Keratinocyte (primary cell): Measurements from ENCODE around the gene NECTIN1. TPM values are rescaled to one million over a fixed set of nuclear protein-coding genes. Genes with fewer than 3 reads are reported as not detected.
A peak's percentile ranks its signal among the peaks of the same experiment; 100 is the strongest.

Source experiments
- DNase-seq: peaks from one replicate; pipeline ENCODE4 v3.0.0-alpha.2; 2011; ENCODE audit warnings: low read depth, missing footprints, low spot score
- FAIRE-seq: peaks from 2 replicates; lab custom pipeline; 2011; peaks lifted over from hg19 to GRCh38; lab: Jason Lieb, UNC
- H2AFZ ChIP-seq: 2 replicates; pipeline ENCODE4 v1.6.0; 2012; ENCODE audit warnings: low read length, control low read depth, inconsistent platforms; ENCODE audit not compliant: control insufficient read depth
- H3K27ac ChIP-seq: 2 replicates; pipeline ENCODE4 v1.5.1; 2011; ENCODE audit warnings: low read length; ENCODE audit not compliant: control insufficient read depth, insufficient read depth
- H3K27me3 ChIP-seq: 3 replicates; pipeline ENCODE4 v1.6.0; 2011; ENCODE audit warnings: low read length; ENCODE audit not compliant: control insufficient read depth, insufficient read depth; ENCODE audit errors: extremely low read depth
- H3K36me3 ChIP-seq, 2 experiments: 2 replicates in 1 of 2; 3 replicates in 1 of 2; pipeline ENCODE4 v1.5.1; 2011; ENCODE audit warnings: low read length in 2 of 2, mild to moderate bottlenecking in 1 of 2; ENCODE audit not compliant: control insufficient read depth in 2 of 2, insufficient read depth in 2 of 2; ENCODE audit errors: extremely low read depth in 1 of 2
- H3K4me1 ChIP-seq: 3 replicates; pipeline ENCODE4 v1.5.1; 2011; ENCODE audit warnings: low read length; ENCODE audit not compliant: control insufficient read depth, insufficient read depth; ENCODE audit errors: extremely low read depth
- H3K4me2 ChIP-seq: 3 replicates; pipeline ENCODE4 v1.6.0; 2011; ENCODE audit warnings: low read depth, low read length; ENCODE audit not compliant: control insufficient read depth, insufficient read depth; ENCODE audit errors: extremely low read depth
- H3K4me3 ChIP-seq, 3 experiments: fragments of 200-600 bp in 1 of 3; sonication (generic) in 1 of 3; 2 replicates in 2 of 3; 3 replicates in 1 of 3; pipeline ENCODE4 v1.5.1; 2011 to 2016; ENCODE audit warnings: low read length in 3 of 3, mild to moderate bottlenecking in 3 of 3, control low read depth in 2 of 3, inconsistent platforms in 1 of 3, low read depth in 1 of 3, mixed read lengths in 1 of 3, mixed run types in 1 of 3, moderate library complexity in 1 of 3; ENCODE audit not compliant: control insufficient read depth in 2 of 3, insufficient read depth in 2 of 3; ENCODE audit errors: extremely low read depth in 1 of 3
- H3K79me2 ChIP-seq: 2 replicates; pipeline ENCODE4 v1.6.0; 2012; ENCODE audit warnings: low read length; ENCODE audit not compliant: control insufficient read depth, insufficient read depth
- H3K9ac ChIP-seq: 3 replicates; pipeline ENCODE4 v1.6.0; 2011; ENCODE audit warnings: low read length; ENCODE audit not compliant: control insufficient read depth, insufficient read depth; ENCODE audit errors: extremely low read depth
- H3K9me1 ChIP-seq: 3 replicates; pipeline ENCODE4 v1.6.0; 2011; ENCODE audit warnings: low read length; ENCODE audit not compliant: control insufficient read depth, insufficient read depth; ENCODE audit errors: extremely low read depth
- H3K9me3 ChIP-seq: 2 replicates; pipeline ENCODE4 v1.5.1; 2012; ENCODE audit warnings: low read depth, low read length; ENCODE audit not compliant: control insufficient read depth
- H4K20me1 ChIP-seq: 3 replicates; pipeline ENCODE4 v1.6.0; 2011; ENCODE audit warnings: low read length; ENCODE audit not compliant: control insufficient read depth, insufficient read depth; ENCODE audit errors: extremely low read depth
- EZH2 ChIP-seq: IDR thresholded peaks from one replicate; pipeline ENCODE4 v1.6.1; 2012; ENCODE audit warnings: inconsistent platforms, mild to moderate bottlenecking, low read length, moderate library complexity
- dilution Hi-C: fragments of 300-500 bp; cut with MboI; formaldehyde crosslinking; loops from one replicate; pipeline ENCODE4 v1.7.0; 2020; ENCODE audit warnings: low sequenced_read_pairs; ENCODE audit not compliant: extremely low pct_ligation_motif_present
- polyA plus RNA-seq, 5 experiments: library from polyadenylated mRNA; depleted of rRNA in 3 of 5; stranded (reverse) in 3 of 5; stranded (forward) in 1 of 5; unstranded in 1 of 5; fragments of >200 nt; gene quantifications; 1 replicate in 1 of 5; 2 replicates in 3 of 5; 3 replicates in 1 of 5; pipeline versions ENCODE4 v1.2.1 to v1.2.3, GENCODE V29; 2011 to 2012; ENCODE audit warnings: missing spikeins in 2 of 5, low read depth in 1 of 5, low replicate concordance in 1 of 5
- TF ChIP-seq, protein P1 (sequence below), 3 experiments: IDR thresholded peaks in 1 of 3; conservative IDR thresholded peaks in 1 of 3; optimal IDR thresholded peaks in 1 of 3; 2 replicates in 2 of 3; 3 replicates in 1 of 3; pipeline versions ENCODE3 to v1.5.1; 2011; ENCODE audit warnings: low read length in 3 of 3, mild to moderate bottlenecking in 3 of 3, moderate library complexity in 2 of 3, control low read depth in 1 of 3, inconsistent platforms in 1 of 3; ENCODE audit not compliant: insufficient read depth in 2 of 3; ENCODE audit errors: extremely low read depth in 1 of 3

The NECTIN1 gene
- polyA plus RNA-seq, 1 donor (not counting 4 experiments of a cell fraction or from before 2014, with no cell fraction given) = 37.5 TPM

DNA sequence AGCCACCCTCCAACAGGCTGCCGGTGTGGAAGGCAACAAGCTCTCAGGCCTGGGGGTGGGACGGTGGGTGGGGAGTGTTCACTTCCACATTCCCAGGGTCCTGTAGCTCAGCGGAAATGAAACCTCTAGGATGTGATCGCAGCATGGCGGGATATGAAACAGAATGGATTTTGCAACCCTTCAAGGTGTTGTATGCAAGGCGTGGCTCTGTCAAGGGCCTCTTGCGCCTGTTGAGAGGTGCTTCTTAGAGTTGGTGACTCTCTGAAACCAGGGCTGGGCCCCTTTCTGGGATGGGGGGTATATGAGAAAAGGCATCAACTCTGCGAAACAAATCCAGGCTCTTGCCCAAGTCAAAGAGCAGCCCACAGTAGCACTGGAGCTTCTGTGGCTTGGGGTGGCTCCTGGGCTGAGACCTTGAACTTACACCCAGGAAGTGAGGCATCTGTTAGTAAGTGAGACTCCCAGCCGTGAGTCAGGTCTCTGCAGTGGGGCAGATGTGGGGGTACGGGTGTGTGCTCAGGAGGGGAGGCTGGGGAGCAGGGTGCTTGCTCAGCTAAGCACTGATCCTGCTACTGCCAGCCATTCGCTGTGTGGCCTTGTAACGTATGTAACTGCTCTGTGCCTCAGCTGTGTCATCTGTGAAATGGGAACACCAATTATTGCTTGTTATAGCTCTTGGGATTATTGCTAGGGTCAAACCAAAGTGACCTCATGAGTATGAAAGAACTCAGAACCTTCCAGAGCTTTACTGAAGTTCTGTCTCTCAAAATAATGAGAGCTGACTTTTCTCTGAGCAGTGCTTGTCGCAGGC is 28.3 kb downstream of the NECTIN1 start:
- peak overlapping the region; percentile 6 for H3K9ac ChIP-seq
- H3K36me3 ChIP-seq = peaks cover 1 to 7% of the 10 kb centered on the region in 2 experiments
- no peaks in the 10 kb centered on the region for H3K9me1 ChIP-seq
- TF ChIP-seq, protein P1, sequence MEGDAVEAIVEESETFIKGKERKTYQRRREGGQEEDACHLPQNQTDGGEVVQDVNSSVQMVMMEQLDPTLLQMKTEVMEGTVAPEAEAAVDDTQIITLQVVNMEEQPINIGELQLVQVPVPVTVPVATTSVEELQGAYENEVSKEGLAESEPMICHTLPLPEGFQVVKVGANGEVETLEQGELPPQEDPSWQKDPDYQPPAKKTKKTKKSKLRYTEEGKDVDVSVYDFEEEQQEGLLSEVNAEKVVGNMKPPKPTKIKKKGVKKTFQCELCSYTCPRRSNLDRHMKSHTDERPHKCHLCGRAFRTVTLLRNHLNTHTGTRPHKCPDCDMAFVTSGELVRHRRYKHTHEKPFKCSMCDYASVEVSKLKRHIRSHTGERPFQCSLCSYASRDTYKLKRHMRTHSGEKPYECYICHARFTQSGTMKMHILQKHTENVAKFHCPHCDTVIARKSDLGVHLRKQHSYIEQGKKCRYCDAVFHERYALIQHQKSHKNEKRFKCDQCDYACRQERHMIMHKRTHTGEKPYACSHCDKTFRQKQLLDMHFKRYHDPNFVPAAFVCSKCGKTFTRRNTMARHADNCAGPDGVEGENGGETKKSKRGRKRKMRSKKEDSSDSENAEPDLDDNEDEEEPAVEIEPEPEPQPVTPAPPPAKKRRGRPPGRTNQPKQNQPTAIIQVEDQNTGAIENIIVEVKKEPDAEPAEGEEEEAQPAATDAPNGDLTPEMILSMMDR (optimal IDR thresholded peaks at IDR 0.05 in 1 of 3, IDR thresholded peaks at IDR 0.05 in 1 of 3, conservative IDR thresholded peaks at IDR 0.05 in 1 of 3; ENCODE audit: extremely low read depth in 1 of 3, insufficient read depth in 2 of 3, low read length in 3 of 3) = no peak
- no peak for TF ChIP-seq EZH2
- DNase-seq = no peak
- dilution Hi-C loops = no loop called here
- H3K27ac ChIP-seq = peak overlapping the region; percentile 100
- no peaks in the 10 kb centered on the region for H4K20me1 ChIP-seq
- H3K9me3 ChIP-seq = no peaks in the 10 kb centered on the region
- H3K79me2 ChIP-seq = peaks cover 74% of the 10 kb centered on the region
- no peak overlapping the region for H2AFZ ChIP-seq
- peak; percentile 83 for FAIRE-seq
- H3K4me2 ChIP-seq = peak overlapping the region; percentile 58
- no peaks in the 10 kb centered on the region for H3K27me3 ChIP-seq
- peaks cover 67% of the 10 kb centered on the region for H3K4me1 ChIP-seq
- H3K4me3 ChIP-seq = peak overlapping the region in 1 of 3 experiments; percentile 13

DNA sequence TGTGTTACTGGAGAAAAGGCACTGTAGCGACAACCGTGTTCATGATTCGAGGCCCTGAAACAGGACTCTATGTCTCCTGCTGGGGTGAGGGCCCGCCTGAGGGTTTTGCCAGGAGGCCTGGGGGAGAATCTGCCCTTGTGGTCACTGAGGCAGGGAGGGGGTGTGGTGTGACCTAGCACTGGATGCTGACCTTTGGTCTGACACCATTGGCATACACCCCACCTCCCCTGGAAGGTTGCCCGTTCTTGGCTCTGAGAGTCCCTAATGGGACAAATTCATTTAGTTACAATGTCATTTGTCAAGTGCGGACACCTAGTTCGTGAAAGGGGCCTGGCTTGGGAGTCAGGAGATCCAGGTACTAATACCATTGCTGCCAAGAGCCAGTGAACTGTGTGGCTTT is 29.0 kb downstream of the NECTIN1 start:
- H3K36me3 ChIP-seq = peaks cover 1 to 3% of the 10 kb centered on the region in 2 experiments
- no peak overlapping the region for H3K4me2 ChIP-seq
- no peaks in the 10 kb centered on the region for H3K27me3 ChIP-seq
- no peaks in the 10 kb centered on the region for H3K9me3 ChIP-seq
- no peaks in the 10 kb centered on the region for H3K9me1 ChIP-seq
- peaks cover 75% of the 10 kb centered on the region for H3K79me2 ChIP-seq
- H3K4me3 ChIP-seq = no peak overlapping the region
- H4K20me1 ChIP-seq = no peaks in the 10 kb centered on the region
- H3K9ac ChIP-seq = peak overlapping the region; percentile 92
- DNase-seq = no peak
- no peak for FAIRE-seq
- peaks cover 74% of the 10 kb centered on the region for H3K4me1 ChIP-seq
- TF ChIP-seq EZH2 = no peak
- TF ChIP-seq, protein P1 (optimal IDR thresholded peaks at IDR 0.05 in 1 of 3, IDR thresholded peaks at IDR 0.05 in 1 of 3, conservative IDR thresholded peaks at IDR 0.05 in 1 of 3; ENCODE audit: extremely low read depth in 1 of 3, insufficient read depth in 2 of 3, low read length in 3 of 3) = no peak
- dilution Hi-C loops = no loop called here
- no peak overlapping the region for H2AFZ ChIP-seq
- H3K27ac ChIP-seq = peak overlapping the region; percentile 100
